Heart left ventricle (tissue), 16 donors: ENCODE results near the gene FAM227A. TPM values are rescaled to one million over a fixed set of nuclear protein-coding genes. Genes with fewer than 3 reads are reported as not detected.

Experiments used
- ATAC-seq, 4 donors: fragments of 200-7000 bp; cut with Tn5 transposase; one replicate each; pipeline ENCODE4 v1.9.1; 2020 to 2022; ENCODE audit warnings: moderate library complexity in 4 of 4, mild to moderate bottlenecking in 3 of 4, moderate number of reproducible peaks in 1 of 4
- DNase-seq, 5 donors: peaks; one replicate each; pipeline ENCODE4 v3.0.0-alpha.2; 2020
- H3K27ac ChIP-seq, 12 donors: fragments of 200-600 bp; sonication (generic) in 4 of 12; one replicate each; pipeline versions ENCODE4 v1.5.0 to v1.8.0; 2016 to 2022; ENCODE audit warnings: mild to moderate bottlenecking in 2 of 12
- H3K27me3 ChIP-seq, 9 donors: fragments of 200-600 bp; sonication (generic) in 2 of 9; one replicate each; pipeline versions ENCODE4 v1.5.1 to v1.8.0; 2016 to 2022; ENCODE audit warnings: mild to moderate bottlenecking in 3 of 9
- H3K36me3 ChIP-seq, 9 donors: fragments of 200-600 bp; sonication (generic) in 2 of 9; one replicate each; pipeline versions ENCODE4 v1.5.0 to v1.8.0; 2018 to 2022; ENCODE audit warnings: mild to moderate bottlenecking in 2 of 9
- H3K4me1 ChIP-seq, 12 donors: fragments of 200-600 bp; sonication (generic) in 4 of 12; one replicate each; pipeline versions ENCODE4 v1.5.0 to v1.8.0; 2016 to 2022; ENCODE audit warnings: mild to moderate bottlenecking in 3 of 12
- H3K4me3 ChIP-seq, 12 donors: fragments of 200-600 bp; sonication (generic) in 4 of 12; one replicate each; pipeline versions ENCODE4 v1.5.0 to v1.8.0; 2017 to 2022; ENCODE audit warnings: mild to moderate bottlenecking in 9 of 12, moderate library complexity in 4 of 12
- H3K9me3 ChIP-seq, 12 donors: fragments of 200-600 bp; sonication (generic) in 4 of 12; one replicate each; pipeline versions ENCODE4 v1.5.0 to v1.8.0; 2016 to 2022; ENCODE audit warnings: mild to moderate bottlenecking in 1 of 12
- CTCF ChIP-seq, 12 donors: fragments of 200-600 bp; sonication (generic) in 4 of 12; IDR thresholded peaks; one replicate each; pipeline versions ENCODE4 v1.5.0 to v1.8.0; 2018 to 2022; ENCODE audit warnings: antibody characterized with exemption in 12 of 12, mild to moderate bottlenecking in 5 of 12
- POLR2A ChIP-seq, 2 donors: fragments of 450-650 bp; IDR thresholded peaks; one replicate each; pipeline ENCODE4 v1.6.1; 2017; ENCODE audit warnings: antibody characterized with exemption in 2 of 2, mild to moderate bottlenecking in 2 of 2, moderate library complexity in 2 of 2
- WGBS, 4 donors: extraction: QIAGEN DNeasy Blood & Tissue Kit in 2 of 4; methylation state at CpG; one replicate each; pipeline versions ENCODE4 v1.1.5 to v1.1.7; 2013 to 2018; 5-methylcytosine and 5-hydroxymethylcytosine counted together
- intact Hi-C, 10 donors: fragments of 100-400 bp; cut with DNase I; formaldehyde crosslinking; loops; one replicate each; pipeline versions ENCODE4 v1.11.1 to v1.14.2; 2022
- long read RNA-seq, 3 donors: library from polyadenylated mRNA; unstranded; transcript quantifications; one replicate each; pipeline ENCODE4 v2.0.0, GENCODE V29; 2020 to 2021
- polyA plus RNA-seq, 2 donors: library from polyadenylated mRNA; stranded (reverse); fragments of 200-250 nt; gene quantifications; one replicate each; pipeline ENCODE4 v1.2.3, GENCODE V29; 2013
- total RNA-seq, 9 donors: library from RNA; depleted of rRNA in 2 of 9; stranded (reverse); fragments of >200 nt in 2 of 9; fragmentation: NEBNext Ultra II Directional in 3 of 9; extraction: Animal tissue kit (Norgen Biotek cat#: 25700) in 3 of 9; gene quantifications; one replicate each; pipeline versions ENCODE4 v1.1.0 to v1.2.4, GENCODE V29; 2016 to 2023
- donor health status: ischemic (EF 13 %, LVEDD 7.1; RV severe dilation, severe dysfunction).
- donor health status: healthy with polysubstance abuse.
- donor health status: DM: no; HTN: yes; CAD: no.
- donor health status: DM: no; HTN: no; CAD: no.
- donor health status: ischemic (EF 25% LVEDD 6.9; RV normal size, moderate dysfunction).
- donor health status: ischemic (EF 25% LVEDD 5.7; RV mildly dilated, moderate dysfunction).
- donor health status: healthy.
- donor health status: DM: yes; HTN: yes; CAD: no.
- donor health status: ischemic (EF 35%, LVEDD 5.7; RV mildly dilated, moderate dysfunction).
- donor health status: nonischemic (EF 11% LVEDD 7.7; RV severe dilation, severe dysfunction).
- donor health status: DM: yes; HTN: yes; CAD: no.
- donor health status: PGD.
- donor health status: ischemic (EF 29% LVEDD 5.4; RV normal size, mild dysfunction).
- donor health status: nonischemic (EF 23%, LVEDD 6.1; RV moderate dilation, normal function).

The FAM227A gene
- total RNA-seq = 1 to 10 TPM in 2 of 9 donors, under 1 TPM in 7; 0.16 to 1.0 (median 0.36) TPM
- under 1 TPM; 0.30 to 0.38 TPM for polyA plus RNA-seq
- long read RNA-seq, donor 1 = 0 reads
- long read RNA-seq, donor 2 = 0 reads
- long read RNA-seq, donor 3 = 0 reads

- DNase-seq (peak; percentile 87 to 94 (median 90)), ATAC-seq (peak; percentile 86 to 97 (median 96))
- H3K27ac ChIP-seq = peak within 1 kb of the TSS; percentile 89 to 99 (median 94)
- no peaks in the 10 kb centered on the region for H3K9me3 ChIP-seq
- intact Hi-C loops = no loop called here
- WGBS, 4 donors = 0 to 1% (median 0%) methylated on average over 20 to 66 of the region's 66 CpGs
- peaks cover 0 to 24% (median 15%) of the 10 kb centered on the region in 12 donors for H3K4me1 ChIP-seq
- TF ChIP-seq CTCF (IDR thresholded peaks at IDR 0.05) (no peak), POLR2A (IDR thresholded peaks at IDR 0.05) (peak in 1 of 2 donors; percentile 68)
- H3K36me3 ChIP-seq = peaks cover 0 to 7% (median 4%) of the 10 kb centered on the region in 9 donors
- no peaks in the 10 kb centered on the region for H3K27me3 ChIP-seq
- peak within 1 kb of the TSS; percentile 68 to 95 (median 91) for H3K4me3 ChIP-seq
Measured at GRCh38 chr22:38656256-38657044, at the start of gene FAM227A, which contains the start of gene CBY1. Gene FAM227A (minus strand): TSS chr22:38656392. CDS start chr22:38650168, 6,224 bp downstream. Gene CBY1 (plus strand): TSS chr22:38656638. CDS start chr22:38668055, 11,417 bp downstream.

GRCh38 chr22:38705235-38706100 lies 49.3 kb upstream of the FAM227A start, which contains the start of gene GTPBP1:
Gene GTPBP1 (plus strand): TSS chr22:38705944. CDS start chr22:38705956, 12 bp downstream.
- peaks cover 0 to 11% (median 7%) of the 10 kb centered on the region in 9 donors for H3K36me3 ChIP-seq
- H3K4me1 ChIP-seq = peaks cover 0 to 53% (median 37%) of the 10 kb centered on the region in 12 donors
- no peaks in the 10 kb centered on the region for H3K27me3 ChIP-seq
- peak within 1 kb of the TSS; percentile 73 to 99 (median 94) for H3K27ac ChIP-seq
- peak; percentile 98 to 100 (median 99) for DNase-seq
- peak; percentile 88 to 96 (median 94) for ATAC-seq
- H3K9me3 ChIP-seq = no peaks in the 10 kb centered on the region
- TF ChIP-seq CTCF (IDR thresholded peaks at IDR 0.05) (peak in 4 of 12 donors; percentile 15 to 40 (median 30)), POLR2A (IDR thresholded peaks at IDR 0.05) (peak; percentile 94 to 97)
- intact Hi-C loops = loop anchor here in 3 of 10 donors (5.0 to 10.0 kb wide), 4 partner anchors 47 to 817 kb away; partner anchors contain the start of genes ATF4 (in 1 of the 3), PICK1 (in 1 of the 3) and SUN2 (in 1 of the 3)
- WGBS, 4 donors = 0 to 1% (median 0%) methylated on average over 44 to 55 of the region's 55 CpGs
- peak within 1 kb of the TSS; percentile 71 to 99 (median 84) for H3K4me3 ChIP-seq

GRCh38 chr22:38704654-38705234 lies 48.6 kb upstream of the FAM227A start:
- intact Hi-C loops = loop anchor here in 3 of 10 donors (5.0 to 10.0 kb wide), 4 partner anchors 48 to 818 kb away; partner anchors contain the start of genes ATF4 (in 1 of the 3), PICK1 (in 1 of the 3) and SUN2 (in 1 of the 3)

More at GRCh38 chr22:38704654-38705234, 48.6 kb upstream of the FAM227A start:
- H3K27me3 ChIP-seq = no peaks in the 10 kb centered on the region
- peaks cover 0 to 50% (median 36%) of the 10 kb centered on the region in 12 donors for H3K4me1 ChIP-seq
- 16 to 21% (median 18%) methylated on average over 10 of the region's 10 CpGs for WGBS, 4 donors
- ATAC-seq = no peak
- H3K4me3 ChIP-seq = peak overlapping the region in 10 of 12 donors; percentile 4 to 99 (median 68)
- peak overlapping the region in 11 of 12 donors; percentile 27 to 86 (median 70) for H3K27ac ChIP-seq
- H3K36me3 ChIP-seq = peaks cover 0 to 7% (median 0%) of the 10 kb centered on the region in 9 donors
- no peaks in the 10 kb centered on the region for H3K9me3 ChIP-seq
- no peak for TF ChIP-seq CTCF (IDR thresholded peaks at IDR 0.05)
- TF ChIP-seq POLR2A (IDR thresholded peaks at IDR 0.05) = no peak
- DNase-seq = no peak
